SW 1271 (cell line): ENCODE results near the gene SMAP2.
"Not testable (repeated sequence)": the region's sequence is repeated elsewhere in the genome, so short reads cannot be mapped to it uniquely, and the experiment has no call there.

Source experiments
- DNase-seq, 2 experiments: peaks; one replicate each; lab custom pipeline; 2025; lab: John Stamatoyannopoulos, UW

SMAP2 gene

GRCh38 chr1:40373323-40374283 is at the start of gene SMAP2:
Gene SMAP2 (plus strand): TSS chr1:40373727. CDS start chr1:40374121, 394 bp downstream.
- DNase-seq: peak; percentile 85 to 90

DNA sequence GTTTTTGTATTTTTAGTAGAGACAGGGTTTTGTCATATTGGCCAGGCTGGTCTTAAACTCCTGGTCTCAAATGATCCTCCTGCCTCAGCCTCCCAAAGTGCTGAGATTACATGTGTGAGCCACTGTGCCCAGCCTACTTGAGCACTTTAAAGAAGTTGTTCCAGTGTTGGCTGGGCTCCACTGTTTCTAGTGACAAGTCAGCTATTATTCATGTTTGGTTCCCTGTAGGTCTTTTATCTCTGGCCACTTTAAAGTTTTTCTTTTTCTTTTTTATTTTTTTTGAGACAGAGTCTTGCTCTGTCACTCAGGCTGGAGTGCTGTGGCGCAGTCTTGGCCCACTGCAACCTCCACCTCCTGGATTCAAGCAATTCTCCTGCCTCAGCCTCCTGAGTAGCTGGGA is 42.1 kb upstream of the SMAP2 start:
- not testable (repeated sequence) for DNase-seq

- DNase-seq: no peak
Measured at GRCh38 chr1:40332695-40333094, 40.8 kb upstream of the SMAP2 start.

DNA sequence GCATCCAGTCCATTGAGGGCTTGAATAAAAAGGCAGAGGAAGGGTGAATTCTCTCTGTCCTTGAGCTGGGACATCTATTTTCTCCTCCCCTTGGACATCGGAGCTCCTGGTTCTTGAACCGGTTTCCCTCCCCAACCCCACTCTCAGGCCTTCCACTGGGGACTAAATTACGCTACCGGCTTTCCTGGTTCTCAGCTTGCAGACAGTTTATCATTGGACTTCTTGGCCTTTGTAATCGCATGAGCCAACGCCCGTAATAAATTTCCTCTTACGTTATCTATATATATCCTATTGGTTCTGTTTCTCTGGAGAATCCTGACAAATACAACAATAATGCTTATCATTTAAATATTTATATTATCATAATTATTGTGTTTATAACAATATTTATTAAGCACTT is 36.1 kb upstream of the SMAP2 start:
- DNase-seq: no peak

DNA sequence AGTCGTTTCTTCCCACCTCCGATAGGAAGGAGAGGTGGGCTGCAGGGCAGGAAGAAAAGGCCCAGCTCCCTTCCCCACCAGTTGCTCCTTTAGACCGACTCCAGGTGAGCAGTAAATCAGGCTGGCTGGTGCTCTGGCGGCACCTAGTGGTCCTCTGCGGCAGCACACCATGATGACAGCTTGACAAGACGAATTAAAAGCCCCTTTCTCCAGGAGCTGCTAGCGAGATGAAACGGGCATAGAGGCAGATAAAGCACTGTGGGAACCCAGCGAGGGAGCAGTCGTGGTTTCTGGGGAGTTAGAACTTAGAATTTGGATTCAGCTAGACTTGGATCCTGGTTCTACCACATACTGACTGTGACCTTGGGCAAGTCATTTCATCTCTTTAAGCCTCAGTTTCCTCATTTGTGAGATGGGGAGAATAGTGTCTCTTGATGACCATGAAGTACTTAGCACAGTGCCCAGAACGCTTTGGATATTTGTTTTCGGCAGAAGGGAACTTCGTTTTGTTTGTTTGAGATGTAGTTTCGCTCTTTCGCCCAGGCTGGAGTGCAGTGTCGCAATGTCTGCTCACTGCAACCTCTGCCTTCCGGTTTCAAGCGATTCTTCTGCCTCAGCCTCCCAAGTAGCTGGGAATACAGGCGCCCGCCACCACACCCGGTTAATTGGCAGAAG is 34.6 kb upstream of the SMAP2 start:
- DNase-seq: peak in 1 of 2 experiments; percentile 60

DNA sequence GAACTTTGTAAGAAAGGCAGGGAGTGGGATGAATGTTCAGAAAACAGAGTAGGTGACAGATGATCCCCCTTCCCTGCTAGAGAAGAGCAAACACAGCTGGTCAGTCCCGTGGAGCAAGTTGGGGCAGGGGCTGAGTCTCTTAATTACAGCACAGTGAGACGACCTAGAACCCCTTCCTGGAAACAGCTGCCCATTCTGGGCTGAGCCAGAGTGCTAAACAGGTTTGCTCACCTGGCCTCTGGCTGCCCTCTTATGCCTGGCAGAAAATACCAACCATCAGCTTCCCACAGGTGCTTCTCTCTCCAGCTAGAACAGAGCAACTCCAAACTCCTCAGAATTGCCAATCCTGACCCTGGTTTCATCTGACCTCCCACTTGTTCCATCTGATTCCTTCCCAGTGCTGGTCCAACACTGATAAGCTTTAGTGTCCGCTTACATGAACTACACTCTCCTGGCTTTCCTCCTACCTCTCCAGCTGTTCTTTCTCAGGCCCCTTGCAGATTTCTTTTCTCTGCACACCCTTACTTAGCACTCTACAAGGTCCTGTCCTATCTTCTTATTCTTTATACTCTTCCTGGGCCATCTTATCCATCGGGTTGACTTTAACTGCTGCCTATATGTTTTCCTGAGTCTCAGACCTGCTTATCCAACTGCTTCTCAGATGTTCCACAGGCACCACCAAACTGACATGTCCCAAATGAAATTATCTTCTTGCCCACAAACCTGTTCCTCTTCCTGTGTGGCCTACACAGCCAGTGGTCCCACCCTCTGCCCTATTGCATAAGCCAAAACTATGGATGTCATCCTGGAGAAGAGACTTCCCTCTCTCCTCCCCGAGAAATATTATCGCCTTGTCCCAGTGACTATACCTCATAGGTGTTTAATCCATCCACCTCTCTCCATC is 33.9 kb upstream of the SMAP2 start:
- no peak for DNase-seq

DNA sequence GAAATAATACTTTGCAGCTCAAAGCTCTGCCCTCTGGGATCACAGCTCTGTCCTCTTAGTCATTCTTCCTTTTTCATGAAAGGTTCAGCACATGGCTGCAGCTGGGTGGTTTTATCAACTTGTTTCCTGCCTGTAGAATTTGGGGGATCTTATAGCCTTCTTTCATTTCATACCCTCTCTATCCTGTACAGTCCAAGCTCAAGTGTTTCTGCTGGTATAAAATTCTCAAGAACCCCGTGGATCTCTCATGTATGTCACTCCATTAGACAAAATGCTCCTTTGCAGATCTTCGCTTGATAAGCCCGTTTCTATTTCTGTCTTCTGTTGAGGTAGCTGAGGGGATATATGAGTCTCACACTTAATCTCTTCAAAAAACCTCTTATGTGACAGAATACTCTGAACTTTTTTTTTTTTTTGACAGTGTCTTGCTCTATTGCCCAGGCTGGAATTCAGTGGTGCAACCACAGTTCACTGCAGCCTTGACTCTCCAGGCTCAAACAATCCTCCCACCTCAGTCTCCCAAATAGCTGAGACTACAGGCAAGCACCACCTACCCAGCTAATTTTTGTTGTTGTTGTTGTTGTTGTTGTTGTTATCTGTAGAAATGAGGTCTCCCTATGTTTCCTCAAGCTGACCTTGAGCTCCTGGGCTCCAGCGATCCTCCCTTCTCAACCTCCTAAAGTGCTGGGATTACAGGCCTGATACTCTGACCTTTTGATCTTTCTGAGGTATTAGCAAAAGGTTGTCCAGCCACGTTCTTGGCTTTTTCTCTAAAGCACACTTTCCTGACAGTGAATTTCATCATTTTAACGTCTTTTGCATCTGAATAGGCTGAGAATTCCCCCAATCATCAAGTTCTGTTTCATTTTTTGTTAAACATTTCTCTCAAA is 31.8 kb upstream of the SMAP2 start:
- DNase-seq: no peak

GRCh38 chr1:40342381-40342717 is 31.2 kb upstream of the SMAP2 start:
- DNase-seq: not testable (repeated sequence)

DNA sequence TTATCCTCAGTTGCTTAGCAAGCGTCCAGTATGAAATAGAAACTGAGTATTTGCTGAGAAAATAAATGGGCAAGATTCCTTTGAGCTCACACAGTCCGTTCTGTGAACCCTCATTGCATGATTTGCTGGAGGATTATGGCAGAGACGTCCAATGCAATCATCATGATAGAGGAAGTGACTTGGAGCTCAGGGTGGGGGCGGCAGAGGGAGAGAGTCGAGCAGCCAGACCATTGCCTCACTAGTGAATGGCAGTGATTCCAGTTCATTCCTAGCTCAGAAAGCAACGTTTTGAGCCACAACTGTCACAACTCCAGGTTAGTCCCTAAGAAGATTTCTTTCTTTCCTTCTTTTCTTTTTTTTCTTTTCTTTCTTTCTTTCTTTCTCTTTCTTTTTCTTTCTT is 28.9 kb upstream of the SMAP2 start:
- DNase-seq: no peak

GRCh38 chr1:40350391-40350790 is 23.1 kb upstream of the SMAP2 start:
- DNase-seq: no peak

DNA sequence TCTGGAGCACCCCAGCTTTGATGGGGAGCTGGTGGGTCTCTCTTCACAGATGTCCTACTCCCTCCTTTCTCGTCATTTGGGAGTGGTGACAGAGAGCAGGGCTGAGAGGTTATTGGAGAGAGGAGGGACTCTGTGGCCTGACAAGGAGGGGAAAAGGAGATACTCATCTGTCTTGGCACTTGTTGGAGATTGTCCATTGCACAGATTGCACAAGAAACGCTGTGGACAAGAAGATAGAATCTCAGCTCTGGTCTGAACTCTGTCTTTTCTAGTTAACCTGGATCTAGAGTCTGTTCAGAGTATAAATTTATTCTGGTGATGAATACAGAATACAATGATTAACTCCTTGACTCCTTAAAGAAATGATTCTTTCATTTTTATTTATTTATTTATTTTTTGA is 22.4 kb upstream of the SMAP2 start:
- no peak for DNase-seq

GRCh38 chr1:40352126-40352525 is 21.4 kb upstream of the SMAP2 start:
- no peak for DNase-seq

DNA sequence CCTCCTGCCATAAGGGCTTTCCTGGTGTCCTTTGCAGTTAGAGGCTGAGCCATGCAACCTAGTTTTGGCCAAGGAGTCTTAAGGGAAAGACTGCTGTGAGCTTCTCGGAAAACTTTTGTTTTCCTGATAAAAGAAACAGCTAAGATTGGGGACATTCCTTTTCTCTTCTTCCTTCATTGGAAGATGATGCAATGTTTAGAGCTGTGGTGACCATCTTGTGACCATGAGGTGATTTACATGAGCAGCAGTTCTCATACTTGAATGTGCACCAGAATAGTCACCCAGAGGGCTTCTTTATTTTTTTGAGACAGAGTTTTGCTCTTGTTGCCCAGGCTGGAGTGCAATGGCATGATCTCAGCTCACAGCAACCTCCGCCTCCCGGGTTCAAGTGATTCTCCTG is 20.4 kb upstream of the SMAP2 start:
- DNase-seq: no peak

GRCh38 chr1:40357625-40358024 is 15.9 kb upstream of the SMAP2 start:
- DNase-seq: no peak

DNA sequence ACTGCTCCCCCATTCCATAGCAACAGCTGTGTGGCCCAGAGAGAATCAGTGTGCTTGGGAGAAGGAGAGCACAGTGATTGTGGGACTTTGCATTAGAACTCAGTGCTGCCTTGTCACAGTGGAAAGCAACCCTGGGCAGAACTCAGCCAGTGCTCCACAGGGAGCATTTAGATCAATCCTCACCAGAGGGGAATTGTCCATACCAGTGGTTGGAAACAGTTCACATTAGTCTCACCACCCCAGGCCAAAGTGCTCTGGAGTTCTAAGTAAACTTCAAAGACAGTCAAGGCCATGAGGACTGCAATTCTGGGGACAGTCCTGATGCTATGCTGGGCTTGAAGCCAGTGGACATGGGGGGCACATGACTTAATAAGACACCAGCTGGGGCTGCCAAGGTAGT is 12.9 kb upstream of the SMAP2 start:
- no peak for DNase-seq

DNA sequence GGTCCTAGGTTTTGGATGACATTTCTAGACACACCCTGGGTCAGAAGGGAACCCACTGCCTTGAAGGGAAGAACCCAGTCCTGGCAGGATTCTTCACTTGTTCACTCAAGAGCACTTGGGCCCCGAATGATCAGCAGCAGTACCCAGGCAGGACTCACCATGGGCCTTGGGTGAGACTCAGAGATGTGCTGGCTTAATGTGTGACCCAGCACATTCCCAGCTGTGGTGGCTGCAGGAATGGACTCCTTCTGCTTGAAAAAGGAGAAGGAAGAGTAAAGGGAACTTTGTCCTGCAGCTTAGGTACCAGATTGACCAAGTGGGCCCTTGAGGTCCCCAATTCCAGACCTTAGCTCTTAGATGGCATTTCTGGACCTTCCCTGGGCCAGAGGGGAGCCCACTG is 12.3 kb upstream of the SMAP2 start:
- DNase-seq: no peak

- DNase-seq: no peak
Measured at GRCh38 chr1:40361637-40362036, 11.9 kb upstream of the SMAP2 start.

DNA sequence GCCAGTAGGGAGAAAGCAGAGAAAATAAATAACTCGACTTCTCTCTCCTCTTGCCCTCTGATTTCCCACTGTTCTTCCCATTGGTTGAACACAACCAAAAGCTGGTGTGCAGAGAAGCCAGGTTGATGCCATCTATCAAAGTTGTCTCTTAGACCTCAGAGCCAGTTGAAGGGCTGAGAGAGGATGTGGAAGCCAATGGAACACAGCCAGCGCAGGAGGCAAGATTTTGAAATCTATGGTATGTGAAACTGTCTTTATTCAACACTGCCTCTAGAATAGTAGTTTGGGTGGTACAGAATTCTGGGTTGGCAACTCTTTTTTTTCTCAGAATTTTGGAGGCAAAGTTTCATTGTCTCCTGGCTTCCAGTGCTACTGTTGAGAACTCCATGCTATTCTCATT is 11.3 kb upstream of the SMAP2 start:
- no peak for DNase-seq

DNA sequence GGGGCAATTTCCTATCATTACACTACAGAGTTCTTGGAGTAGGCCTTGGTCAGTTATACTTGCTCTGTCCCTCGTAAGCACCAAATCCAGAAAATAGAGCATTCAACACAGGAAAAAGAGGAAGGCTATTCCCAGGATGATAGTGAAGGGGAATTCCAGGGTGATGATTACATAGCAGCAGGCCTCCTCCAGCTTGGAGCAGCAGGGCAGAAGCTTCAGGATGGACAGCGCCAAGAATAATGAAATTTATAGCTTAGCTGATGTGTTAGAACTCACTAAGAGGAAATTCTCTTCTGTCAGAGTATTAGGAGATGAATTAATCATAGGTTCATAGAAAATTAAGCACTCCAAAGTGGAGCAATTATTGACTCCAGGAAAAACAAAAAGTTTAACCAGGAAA is 10.8 kb upstream of the SMAP2 start:
- DNase-seq: no peak

- DNase-seq: no peak
Measured at GRCh38 chr1:40363721-40364120, 9.8 kb upstream of the SMAP2 start.

- no peak for DNase-seq
Measured at GRCh38 chr1:40371707-40372258, 1.7 kb upstream of the SMAP2 start.
